HepG2 (cell line): ENCODE results near the gene SLC43A1. TPM values are rescaled to one million over a fixed set of nuclear protein-coding genes. Genes with fewer than 3 reads are reported as not detected.
A peak's percentile ranks its signal among the peaks of the same experiment; 100 is the strongest.

Experiments used
- ATAC-seq: fragments of 200-7000 bp; cut with Tn5 transposase; 3 replicates; pipeline ENCODE4 v1.9.1; 2020; ENCODE audit warnings: mild to moderate bottlenecking, moderate library complexity
- BruUV-seq: library from RNA; stranded (reverse); fragments of 400-500 nt; replicated peaks from 2 replicates; lab custom pipeline; 2021; lab: Mats Ljungman, UMichigan
- CTCF ChIA-PET: fragments of 300-600 bp; formaldehyde crosslinking; extraction: SDS; loops from one replicate; lab custom pipeline; 2021; ENCODE audit warnings: low total read pairs, inconsistent platforms, low intra/inter-chr PET ratio; lab: Yijun Ruan, JAX
- POLR2A ChIA-PET: fragments of 350-600 bp; sonication (Branson Sonifier 250); formaldehyde crosslinking; loops from one replicate; lab custom pipeline; 2020; ENCODE audit warnings: antibody characterized with exemption, inconsistent platforms; lab: Yijun Ruan, JAX
- DNase-seq: peaks from one replicate; pipeline ENCODE4 v3.0.0-alpha.2; 2015; ENCODE audit warnings: low spot score
- FAIRE-seq: peaks from 3 replicates; lab custom pipeline; 2011; peaks lifted over from hg19 to GRCh38; lab: Jason Lieb, UNC
- H2AFZ ChIP-seq: one replicate; pipeline ENCODE4 v1.6.1; 2011; ENCODE audit warnings: low read length, inconsistent platforms
- H3K27ac ChIP-seq: fragments of 300-600 bp; 3 replicates; pipeline ENCODE4 v1.8.0; 2011; ENCODE audit warnings: mixed run types, mild to moderate bottlenecking, mixed read lengths, low read length, inconsistent platforms; ENCODE audit not compliant: insufficient read depth; ENCODE audit errors: extremely low read length
- H3K27me3 ChIP-seq, 2 experiments: fragments of 200-600 bp in 1 of 2; 2 replicates in 1 of 2; 3 replicates in 1 of 2; pipeline versions ENCODE4 v1.6.0 to v1.8.0; 2011; ENCODE audit warnings: low read length in 2 of 2, mild to moderate bottlenecking in 2 of 2, moderate library complexity in 2 of 2, inconsistent platforms in 1 of 2; ENCODE audit not compliant: insufficient read depth in 2 of 2, control insufficient read depth in 1 of 2
- H3K36me3 ChIP-seq, 2 experiments: fragments of 200-600 bp in 1 of 2; replicated peaks in 1 of 2; 2 replicates in 1 of 2; 3 replicates in 1 of 2; pipeline versions ENCODE4 v1.5.1 to v1.8.0; 2011; ENCODE audit warnings: low read length in 2 of 2, inconsistent platforms in 1 of 2; ENCODE audit not compliant: insufficient read depth in 2 of 2, control insufficient read depth in 1 of 2
- H3K4me1 ChIP-seq: 2 replicates; pipeline ENCODE4 v1.5.1; 2012; ENCODE audit warnings: low read length, inconsistent platforms; ENCODE audit not compliant: insufficient read depth
- H3K4me2 ChIP-seq: 2 replicates; pipeline ENCODE4 v1.6.0; 2011; ENCODE audit warnings: low read depth, low read length, inconsistent platforms
- H3K4me3 ChIP-seq, 3 experiments: fragments of 200-600 bp in 1 of 3; sonication (generic), shearing (Covaris generic) in 1 of 3; replicated peaks in 1 of 3; 2 replicates each; pipeline ENCODE4 v1.5.1; 2011 to 2016; ENCODE audit warnings: low read length in 3 of 3, inconsistent platforms in 2 of 3, low read depth in 2 of 3, mild to moderate bottlenecking in 2 of 3, control low read depth in 1 of 3, mixed read lengths in 1 of 3; ENCODE audit not compliant: insufficient read depth in 1 of 3
- H3K79me2 ChIP-seq: one replicate; pipeline ENCODE4 v1.6.1; 2011; ENCODE audit warnings: low read length, inconsistent platforms; ENCODE audit not compliant: insufficient read depth
- H3K9ac ChIP-seq: 2 replicates; pipeline ENCODE4 v1.6.0; 2011; ENCODE audit warnings: mild to moderate bottlenecking, low read depth, low read length, inconsistent platforms; ENCODE audit not compliant: insufficient read depth
- H3K9me3 ChIP-seq: 2 replicates; pipeline ENCODE4 v1.5.1; 2012; ENCODE audit warnings: mild to moderate bottlenecking, low read length
- H4K20me1 ChIP-seq: 2 replicates; pipeline ENCODE4 v1.6.0; 2011; ENCODE audit warnings: inconsistent platforms, mild to moderate bottlenecking, low read length, moderate library complexity; ENCODE audit not compliant: insufficient read depth
- ARNT2 ChIP-seq: sonication (generic); formaldehyde crosslinking; IDR thresholded peaks from 2 replicates; pipeline ENCODE4 v1.8.0; 2022; ENCODE audit warnings: mild to moderate bottlenecking, low read depth, missing genetic modification reagents, moderate library complexity
- DPF2 ChIP-seq: sonication (generic); formaldehyde crosslinking; IDR thresholded peaks from 2 replicates; pipeline ENCODE4 v1.4.0; 2020; ENCODE audit warnings: mild to moderate bottlenecking, low read depth, missing genetic modification reagents, borderline replicate concordance
- HOMEZ ChIP-seq: IDR thresholded peaks from 2 replicates; pipeline ENCODE4 v1.6.1; 2016; ENCODE audit warnings: low read depth
- IKZF5 ChIP-seq: IDR thresholded peaks from 2 replicates; pipeline ENCODE4 v1.6.1; 2018; ENCODE audit warnings: missing genetic modification reagents, mild to moderate bottlenecking, missing compliant biosample characterization
- IRF2 ChIP-seq: IDR thresholded peaks from 2 replicates; pipeline ENCODE4 v1.6.1; 2018; ENCODE audit warnings: missing genetic modification reagents, missing compliant biosample characterization
- NFIB ChIP-seq: sonication (generic); formaldehyde crosslinking; IDR thresholded peaks from 2 replicates; pipeline ENCODE4 v1.9.0; 2021; ENCODE audit warnings: missing genetic modification reagents, mild to moderate bottlenecking, borderline replicate concordance
- NFYB ChIP-seq: sonication (generic); formaldehyde crosslinking; IDR thresholded peaks from 2 replicates; pipeline ENCODE4 v1.4.0; 2020; ENCODE audit warnings: missing genetic modification reagents
- PAWR ChIP-seq: sonication (generic); formaldehyde crosslinking; IDR thresholded peaks from 2 replicates; pipeline ENCODE4 v1.4.0; 2020; ENCODE audit warnings: missing genetic modification reagents, mild to moderate bottlenecking, borderline replicate concordance
- ZNF205 ChIP-seq: IDR thresholded peaks from 2 replicates; pipeline ENCODE4 v1.6.1; 2018; ENCODE audit warnings: missing biosample characterization, missing genetic modification reagents
- ZNF414 ChIP-seq: sonication (generic); formaldehyde crosslinking; IDR thresholded peaks from 2 replicates; pipeline ENCODE4 v1.5.0; 2020; ENCODE audit warnings: missing genetic modification reagents
- ZNF768 ChIP-seq: sonication (generic); formaldehyde crosslinking; IDR thresholded peaks from 2 replicates; pipeline ENCODE4 v1.4.0; 2020; ENCODE audit warnings: missing genetic modification reagents
- ZNF782 ChIP-seq: sonication (generic); formaldehyde crosslinking; IDR thresholded peaks from 2 replicates; pipeline ENCODE4 v1.4.0; 2020; ENCODE audit warnings: missing genetic modification reagents, mild to moderate bottlenecking, borderline replicate concordance
- ZNF891 ChIP-seq: sonication (generic); formaldehyde crosslinking; IDR thresholded peaks from 2 replicates; pipeline ENCODE4 v1.5.0; 2020; ENCODE audit warnings: mild to moderate bottlenecking, missing genetic modification reagents
- WGBS: methylation state at CpG from one replicate; pipeline ENCODE4 v1.1.6; 2017; ENCODE audit warnings: low lambda C conversion rate; 5-methylcytosine and 5-hydroxymethylcytosine counted together
- in situ Hi-C: cut with HindIII; loops from 2 replicates; pipeline ENCODE4 v1.10.0; 2017; ENCODE audit warnings: low pct_unique_long_range_greater_than_20kb; ENCODE audit not compliant: extremely low pct_ligation_motif_present
- intact Hi-C: fragments of 100-400 bp; cut with micrococcal nuclease; formaldehyde crosslinking; loops from one replicate; pipeline ENCODE4 v1.10.0; 2022; ENCODE audit not compliant: unreplicated experiment
- polyA plus RNA-seq, 8 experiments: library from polyadenylated mRNA; depleted of rRNA in 3 of 8; stranded (reverse) in 7 of 8; unstranded in 1 of 8; fragments of >200 nt; fragmentation: Illumina TruSeq in 4 of 8; extraction: Trizol in 4 of 8; gene quantifications; 2 replicates each; pipeline versions ENCODE4 v1.2.1 to v1.2.3, GENCODE V29; 2011 to 2016; ENCODE audit warnings: low read depth in 4 of 8, missing spikeins in 1 of 8, mixed read lengths in 1 of 8; ENCODE audit not compliant: insufficient read depth in 1 of 8
- total RNA-seq, 5 experiments: library from RNA; depleted of rRNA; stranded (reverse); fragments of >200 nt; fragmentation: Illumina TruSeq; extraction: Trizol; gene quantifications; 2 replicates each; pipeline ENCODE4 v1.2.3, GENCODE V29; 2016; ENCODE audit warnings: low read depth in 1 of 5
- TF ChIP-seq, protein P1 (sequence below): sonication (generic); formaldehyde crosslinking; IDR thresholded peaks from 2 replicates; pipeline ENCODE4 v1.5.1; 2020; ENCODE audit warnings: mild to moderate bottlenecking, moderate library complexity, missing genetic modification reagents
- TF ChIP-seq, protein P2 (sequence below): sonication (generic); formaldehyde crosslinking; IDR thresholded peaks from 2 replicates; pipeline ENCODE4 v1.9.0; 2022; ENCODE audit warnings: missing genetic modification reagents, mild to moderate bottlenecking, borderline replicate concordance

SLC43A1 gene
- total and polyA plus RNA-seq, 2 of the 13 experiments (the other 11 are each of a cell fraction or from before 2014, with no cell fraction given), result 72.3 to 87.6 TPM

DNA sequence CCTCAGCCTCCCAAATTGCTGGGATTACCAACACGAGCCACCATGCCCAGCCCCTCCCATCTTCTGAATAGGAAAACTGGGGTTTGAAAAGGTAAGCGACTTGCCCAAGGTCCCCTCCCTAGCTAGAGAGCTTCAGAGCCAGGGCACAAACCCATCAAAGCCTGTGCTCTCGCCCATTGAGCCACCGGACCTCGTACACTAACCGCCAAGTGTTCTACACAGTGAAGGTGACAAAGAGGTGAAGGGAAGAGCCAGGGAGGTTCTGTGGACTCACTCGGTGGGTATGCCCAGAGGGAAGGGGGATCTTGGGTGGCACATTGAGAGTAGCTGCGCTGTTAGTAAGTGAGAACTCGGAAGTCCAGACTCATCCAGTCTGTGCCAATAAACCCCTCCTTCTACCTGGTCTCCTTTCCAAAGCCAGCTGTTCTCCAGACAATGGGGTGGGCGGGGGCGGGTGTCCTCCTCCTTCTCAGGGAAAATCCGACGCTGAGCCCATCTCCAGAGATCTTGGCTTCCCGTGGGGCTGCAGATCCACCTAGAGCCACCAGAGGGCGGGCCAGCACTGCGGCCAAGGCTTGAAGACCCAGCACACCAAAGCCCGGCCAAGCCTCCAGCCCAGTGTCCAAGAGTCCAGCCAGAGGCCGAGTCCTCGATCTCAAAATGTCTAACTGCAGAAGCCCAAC lies 58.4 kb downstream of the SLC43A1 start:
- intact Hi-C loops, result loop anchor here (1.0 kb wide), 4 partner anchors 70 to 184 kb away; partner anchors contain the start of gene UBE2L6
- BruUV-seq, result no TSS peak
- peaks cover 3 to 14% of the 10 kb centered on the region in 2 experiments; a peak in 4 of 5 replicates for H3K27me3 ChIP-seq
- ATAC-seq, result peak; percentile 62
- peak overlapping the region; percentile 96 for H3K4me2 ChIP-seq
- H3K36me3 ChIP-seq, result no peaks in the 10 kb centered on the region
- POLR2A ChIA-PET, result interaction anchor here (0.6 to 3.6 kb wide), 8 partner anchors 15 to 184 kb away, joined by 3 to 13 read pairs (median 8); partner anchors contain the start of gene SLC43A1
- no peak overlapping the region for H2AFZ ChIP-seq
- WGBS, result 47% methylated on average over 17 of the region's 19 CpGs
- H3K9ac ChIP-seq, result no peak overlapping the region; the same call in 1 of the 2 replicates
- peak; percentile 87 for FAIRE-seq
- in situ Hi-C loops, result loop anchor here (5.0 to 10.0 kb wide), 2 partner anchors 110 to 188 kb away; partner anchors contain the start of gene YPEL4
- CTCF ChIA-PET, result interaction anchor here (1.2 to 3.9 kb wide), 8 partner anchors 23 to 1057 kb away, joined by 3 to 26 read pairs (median 4); no protein-coding TSS in a partner anchor
- peak overlapping the region; percentile 57 to 75 (median 66); a peak in 3 of 6 replicates for H3K4me3 ChIP-seq
- peak; percentile 82 for DNase-seq
- peak overlapping the region; percentile 49 for H3K27ac ChIP-seq
- no peaks in the 10 kb centered on the region for H3K9me3 ChIP-seq
- peaks cover 72% of the 10 kb centered on the region for H3K4me1 ChIP-seq
- H3K79me2 ChIP-seq, result no peaks in the 10 kb centered on the region
- no peaks in the 10 kb centered on the region for H4K20me1 ChIP-seq
- TF ChIP-seq ZNF891 (CRISPR knock-in tag) (peak; percentile 70), PAWR (CRISPR knock-in tag) (no peak), NFYB (CRISPR knock-in tag) (no peak), ZNF205 (CRISPR knock-in tag) (peak; percentile 73; the same call in 1 of the 2 replicates), HOMEZ (CRISPR knock-in tag) (0 out of 2 replicates have a peak, but pooled peaks have one; percentile 35), IRF2 (no peak), ZNF782 (CRISPR knock-in tag) (no peak), ZNF414 (peak; percentile 27; the same call in 1 of the 2 replicates), ZNF768 (no peak), IKZF5 (CRISPR knock-in tag) (0 out of 2 replicates have a peak, but pooled peaks have one; percentile 56), ARNT2 (CRISPR knock-in tag) (0 out of 2 replicates have a peak, but pooled peaks have one; percentile 28), NFIB (CRISPR knock-in tag) (no peak), DPF2 (0 out of 2 replicates have a peak, but pooled peaks have one; percentile 11)
- TF ChIP-seq, protein P1, sequence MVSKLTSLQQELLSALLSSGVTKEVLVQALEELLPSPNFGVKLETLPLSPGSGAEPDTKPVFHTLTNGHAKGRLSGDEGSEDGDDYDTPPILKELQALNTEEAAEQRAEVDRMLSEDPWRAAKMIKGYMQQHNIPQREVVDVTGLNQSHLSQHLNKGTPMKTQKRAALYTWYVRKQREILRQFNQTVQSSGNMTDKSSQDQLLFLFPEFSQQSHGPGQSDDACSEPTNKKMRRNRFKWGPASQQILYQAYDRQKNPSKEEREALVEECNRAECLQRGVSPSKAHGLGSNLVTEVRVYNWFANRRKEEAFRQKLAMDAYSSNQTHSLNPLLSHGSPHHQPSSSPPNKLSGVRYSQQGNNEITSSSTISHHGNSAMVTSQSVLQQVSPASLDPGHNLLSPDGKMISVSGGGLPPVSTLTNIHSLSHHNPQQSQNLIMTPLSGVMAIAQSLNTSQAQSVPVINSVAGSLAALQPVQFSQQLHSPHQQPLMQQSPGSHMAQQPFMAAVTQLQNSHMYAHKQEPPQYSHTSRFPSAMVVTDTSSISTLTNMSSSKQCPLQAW (CRISPR knock-in tag), result peak; percentile 89
- TF ChIP-seq, protein P2, sequence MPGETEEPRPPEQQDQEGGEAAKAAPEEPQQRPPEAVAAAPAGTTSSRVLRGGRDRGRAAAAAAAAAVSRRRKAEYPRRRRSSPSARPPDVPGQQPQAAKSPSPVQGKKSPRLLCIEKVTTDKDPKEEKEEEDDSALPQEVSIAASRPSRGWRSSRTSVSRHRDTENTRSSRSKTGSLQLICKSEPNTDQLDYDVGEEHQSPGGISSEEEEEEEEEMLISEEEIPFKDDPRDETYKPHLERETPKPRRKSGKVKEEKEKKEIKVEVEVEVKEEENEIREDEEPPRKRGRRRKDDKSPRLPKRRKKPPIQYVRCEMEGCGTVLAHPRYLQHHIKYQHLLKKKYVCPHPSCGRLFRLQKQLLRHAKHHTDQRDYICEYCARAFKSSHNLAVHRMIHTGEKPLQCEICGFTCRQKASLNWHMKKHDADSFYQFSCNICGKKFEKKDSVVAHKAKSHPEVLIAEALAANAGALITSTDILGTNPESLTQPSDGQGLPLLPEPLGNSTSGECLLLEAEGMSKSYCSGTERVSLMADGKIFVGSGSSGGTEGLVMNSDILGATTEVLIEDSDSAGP (CRISPR knock-in tag), result peak; percentile 76
